CD4-positive, alpha-beta T cell treated with Interleukin-12 subunit alpha and Interleukin-12 subunit beta, for 1 hour (primary cell): ENCODE measurements around the gene TSPAN4.

Experiments used
- DNase-seq: peaks from one replicate; pipeline ENCODE4 v3.0.0-alpha.2; 2020

Gene TSPAN4

GRCh38 chr11:893008-893654 lies 50.5 kb downstream of the TSPAN4 start:
- no peak for DNase-seq

GRCh38 chr11:894575-895201 lies 52.0 kb downstream of the TSPAN4 start:
- DNase-seq: no peak

- no peak for DNase-seq
These were observed 52.9 kb downstream of the TSPAN4 start for GRCh38 chr11:895331-896110.

- no peak for DNase-seq
These were observed 54.8 kb downstream of the TSPAN4 start for GRCh38 chr11:897253-898142.

- no peak for DNase-seq
These were observed 55.5 kb downstream of the TSPAN4 start for GRCh38 chr11:898143-898511.

GRCh38 chr11:898540-899190 lies 56.0 kb downstream of the TSPAN4 start:
- no peak for DNase-seq

- DNase-seq: no peak
These were observed 57.1 kb downstream of the TSPAN4 start for GRCh38 chr11:899724-900123.

GRCh38 chr11:900545-900944 lies 57.9 kb downstream of the TSPAN4 start:
- DNase-seq: no peak

- no peak for DNase-seq
These were observed 58.9 kb downstream of the TSPAN4 start for GRCh38 chr11:901452-902061.

- no peak for DNase-seq
These were observed 61.7 kb downstream of the TSPAN4 start for GRCh38 chr11:904380-904779.

- no peak for DNase-seq
These were observed 63.3 kb downstream of the TSPAN4 start for GRCh38 chr11:905952-906351.

GRCh38 chr11:907668-908067 lies 65.0 kb downstream of the TSPAN4 start:
- DNase-seq: no peak

- DNase-seq: no peak
These were observed 65.6 kb downstream of the TSPAN4 start for GRCh38 chr11:908273-908672.

- no peak for DNase-seq
These were observed 66.8 kb downstream of the TSPAN4 start for GRCh38 chr11:909406-909805.

GRCh38 chr11:910044-910588 lies 67.5 kb downstream of the TSPAN4 start:
- DNase-seq: no peak

GRCh38 chr11:910589-911030 lies 68.0 kb downstream of the TSPAN4 start, which contains the start of gene CHID1:
Gene CHID1, minus strand, starts transcription at chr11:910810. Its CDS starts 5,994 bp downstream, at chr11:904816.
- DNase-seq: peak; percentile 86

GRCh38 chr11:911031-911889 lies 68.6 kb downstream of the TSPAN4 start:
- no peak for DNase-seq

GRCh38 chr11:911890-912219 lies 69.2 kb downstream of the TSPAN4 start:
- no peak for DNase-seq

GRCh38 chr11:912266-912665 lies 69.6 kb downstream of the TSPAN4 start:
- no peak for DNase-seq

- DNase-seq: no peak
These were observed 70.4 kb downstream of the TSPAN4 start for GRCh38 chr11:913043-913442.

- DNase-seq: no peak
These were observed 71.6 kb downstream of the TSPAN4 start for GRCh38 chr11:914204-914603.
